Measurements from ENCODE around the gene ELMO1. TPM values are rescaled to one million over a fixed set of nuclear protein-coding genes. Genes with fewer than 3 reads are reported as not detected.

ELMO1 gene
- total and polyA plus RNA-seq, 4 donors, result 29.2 to 98.3 (median 86.8) TPM

- Histone ChIP-seq H3K4me3 (ENCODE audit: low read depth, low read length) (no peak overlapping the region), H3K27me3 (ENCODE audit: control insufficient read depth, insufficient read depth, low read length) (no peaks in the 10 kb centered on the region), H3K36me3 (ENCODE audit: control insufficient read depth, insufficient read depth, low read length) (no peaks in the 10 kb centered on the region), H3K4me1 (ENCODE audit: control insufficient read depth, insufficient read depth, low read length) (no peaks in the 10 kb centered on the region), H3K9me3 (ENCODE audit: control insufficient read depth, insufficient read depth, low read length) (peaks cover 2% of the 10 kb centered on the region), H3K27ac (ENCODE audit: low read depth, low read length) (no peak overlapping the region)
- 90% methylated on average over 2 of the region's 2 CpGs for WGBS (ENCODE audit: insufficient coverage)
- DNase-seq (ENCODE audit: low read depth in 4 of 6, low spot score in 6 of 6), result no peak
Observed at GRCh38 chr7:37173670-37174069, 275.0 kb downstream of the ELMO1 start.

DNA sequence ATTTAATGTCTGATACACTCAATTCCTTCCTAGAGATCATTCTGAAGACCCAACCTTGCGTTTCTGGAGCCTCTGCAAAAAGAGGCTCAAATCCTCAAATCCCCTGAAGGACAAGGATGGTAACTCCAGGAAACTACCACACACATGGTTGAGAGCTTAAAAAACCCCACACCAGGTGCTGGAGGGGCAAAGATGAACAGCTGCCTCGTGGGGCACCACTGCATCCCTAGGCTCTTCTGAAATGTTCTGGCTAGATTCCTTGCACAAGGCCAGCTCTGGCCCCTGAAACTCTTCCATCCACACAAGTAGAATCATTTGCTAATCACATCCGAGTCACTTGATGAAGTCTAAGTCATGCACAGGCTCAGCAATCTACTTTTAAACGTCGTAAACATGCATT, 286.6 kb downstream of the ELMO1 start:
- Histone ChIP-seq H3K4me1 (ENCODE audit: control insufficient read depth, insufficient read depth, low read length) (no peaks in the 10 kb centered on the region), H3K27me3 (ENCODE audit: control insufficient read depth, insufficient read depth, low read length) (no peaks in the 10 kb centered on the region), H3K9me3 (ENCODE audit: control insufficient read depth, insufficient read depth, low read length) (no peaks in the 10 kb centered on the region), H3K4me3 (ENCODE audit: low read depth, low read length) (no peak overlapping the region), H3K27ac (ENCODE audit: low read depth, low read length) (no peak overlapping the region), H3K36me3 (ENCODE audit: control insufficient read depth, insufficient read depth, low read length) (no peaks in the 10 kb centered on the region)
- WGBS (ENCODE audit: insufficient coverage), result 63% methylated on average over 3 of the region's 5 CpGs
- no peak for DNase-seq (ENCODE audit: low read depth in 4 of 6, low spot score in 6 of 6)

DNA sequence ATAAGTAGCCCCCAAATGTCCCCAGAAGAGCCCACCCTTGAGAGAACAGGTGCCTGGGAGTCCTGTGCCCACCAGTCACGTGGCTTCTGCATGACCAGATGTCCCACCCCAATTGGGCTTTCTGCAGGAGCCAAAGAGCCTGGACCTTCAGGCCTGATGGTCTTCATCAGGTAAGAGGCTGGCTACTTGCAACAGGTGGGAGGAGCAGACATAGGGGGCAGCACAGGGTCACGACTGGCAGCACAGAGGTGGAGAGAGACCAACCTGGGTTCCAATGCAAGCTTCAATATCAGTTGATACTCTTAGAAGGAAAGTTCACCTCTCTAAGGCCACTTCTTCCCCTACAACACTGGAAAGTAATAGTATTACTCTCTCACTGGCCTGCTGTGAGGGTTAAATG, 288.0 kb downstream of the ELMO1 start:
- no peak for DNase-seq (ENCODE audit: low read depth in 4 of 6, low spot score in 6 of 6)
- Histone ChIP-seq H3K9me3 (ENCODE audit: control insufficient read depth, insufficient read depth, low read length) (no peaks in the 10 kb centered on the region), H3K4me1 (ENCODE audit: control insufficient read depth, insufficient read depth, low read length) (no peaks in the 10 kb centered on the region), H3K27me3 (ENCODE audit: control insufficient read depth, insufficient read depth, low read length) (no peaks in the 10 kb centered on the region), H3K4me3 (ENCODE audit: low read depth, low read length) (no peak overlapping the region), H3K27ac (ENCODE audit: low read depth, low read length) (no peak overlapping the region), H3K36me3 (ENCODE audit: control insufficient read depth, insufficient read depth, low read length) (no peaks in the 10 kb centered on the region)
- 100% methylated on average over 1 of the region's 2 CpGs for WGBS (ENCODE audit: insufficient coverage)

GRCh38 chr7:37153376-37153775, 295.3 kb downstream of the ELMO1 start:
- no peak overlapping the region for H3K27ac ChIP-seq (ENCODE audit: low read depth, low read length)
- H3K9me3 ChIP-seq (ENCODE audit: control insufficient read depth, insufficient read depth, low read length), result no peaks in the 10 kb centered on the region
- WGBS (ENCODE audit: insufficient coverage), result 90% methylated on average over 4 of the region's 6 CpGs
- no peak for DNase-seq (ENCODE audit: low read depth in 4 of 6, low spot score in 6 of 6)
- no peak overlapping the region for H3K4me3 ChIP-seq (ENCODE audit: low read depth, low read length)
- H3K27me3 ChIP-seq (ENCODE audit: control insufficient read depth, insufficient read depth, low read length), result no peaks in the 10 kb centered on the region
- H3K4me1 ChIP-seq (ENCODE audit: control insufficient read depth, insufficient read depth, low read length), result no peaks in the 10 kb centered on the region
- H3K36me3 ChIP-seq (ENCODE audit: control insufficient read depth, insufficient read depth, low read length), result no peaks in the 10 kb centered on the region

- Histone ChIP-seq H3K36me3 (ENCODE audit: control insufficient read depth, insufficient read depth, low read length) (no peaks in the 10 kb centered on the region), H3K4me1 (ENCODE audit: control insufficient read depth, insufficient read depth, low read length) (no peaks in the 10 kb centered on the region), H3K4me3 (ENCODE audit: low read depth, low read length) (no peak overlapping the region), H3K27me3 (ENCODE audit: control insufficient read depth, insufficient read depth, low read length) (no peaks in the 10 kb centered on the region), H3K9me3 (ENCODE audit: control insufficient read depth, insufficient read depth, low read length) (no peaks in the 10 kb centered on the region), H3K27ac (ENCODE audit: low read depth, low read length) (no peak overlapping the region)
- 95% methylated on average over 4 of the region's 7 CpGs for WGBS (ENCODE audit: insufficient coverage)
- DNase-seq (ENCODE audit: low read depth in 4 of 6, low spot score in 6 of 6), result no peak
Observed at GRCh38 chr7:37151741-37152413, 296.8 kb downstream of the ELMO1 start.

DNA sequence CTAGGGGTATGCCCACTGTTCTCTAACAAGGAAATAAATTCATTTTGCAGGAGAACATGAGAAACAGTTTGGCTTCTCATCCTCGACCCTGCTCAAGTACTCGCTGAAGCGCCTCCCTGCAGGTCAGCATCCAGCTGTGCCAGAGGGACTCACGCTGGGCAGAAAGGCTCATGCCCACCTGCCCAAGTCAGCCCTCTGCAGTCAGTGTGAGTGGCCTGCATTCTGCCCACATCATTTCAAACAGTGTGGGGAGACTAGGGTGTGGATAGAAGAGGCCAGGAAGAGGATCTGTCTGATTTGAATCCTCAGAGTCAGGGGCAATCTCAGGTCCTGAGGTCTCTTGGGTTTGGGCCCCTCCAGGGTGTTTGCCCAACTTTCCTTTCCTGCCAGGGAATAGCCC, 297.8 kb downstream of the ELMO1 start:
- no peak for DNase-seq (ENCODE audit: low read depth in 4 of 6, low spot score in 6 of 6)
- WGBS (ENCODE audit: insufficient coverage), result 87% methylated on average over 4 of the region's 4 CpGs
- H3K27me3 ChIP-seq (ENCODE audit: control insufficient read depth, insufficient read depth, low read length), result no peaks in the 10 kb centered on the region
- no peaks in the 10 kb centered on the region for H3K4me1 ChIP-seq (ENCODE audit: control insufficient read depth, insufficient read depth, low read length)
- no peak overlapping the region for H3K4me3 ChIP-seq (ENCODE audit: low read depth, low read length)
- H3K27ac ChIP-seq (ENCODE audit: low read depth, low read length), result no peak overlapping the region
- H3K9me3 ChIP-seq (ENCODE audit: control insufficient read depth, insufficient read depth, low read length), result no peaks in the 10 kb centered on the region
- H3K36me3 ChIP-seq (ENCODE audit: control insufficient read depth, insufficient read depth, low read length), result no peaks in the 10 kb centered on the region

DNA sequence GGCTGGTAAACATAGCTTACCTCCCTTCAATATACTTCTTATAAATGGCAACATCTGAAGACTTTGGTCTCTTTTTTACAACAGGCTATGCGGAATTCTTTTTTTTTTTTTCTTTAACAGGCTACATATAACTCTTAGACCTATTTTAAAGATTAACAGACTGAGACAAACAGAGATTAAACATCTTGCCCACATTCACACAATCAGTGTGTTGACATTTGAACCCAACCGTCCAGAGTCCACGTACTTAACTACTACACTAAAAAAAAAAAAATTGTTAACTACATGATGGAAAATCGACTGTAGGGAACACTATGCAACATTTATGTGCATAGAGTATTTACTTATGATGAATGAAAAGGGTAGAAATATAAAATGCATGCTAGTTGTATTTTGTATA, 298.5 kb downstream of the ELMO1 start:
- no peak overlapping the region for H3K27ac ChIP-seq (ENCODE audit: low read depth, low read length)

DNA sequence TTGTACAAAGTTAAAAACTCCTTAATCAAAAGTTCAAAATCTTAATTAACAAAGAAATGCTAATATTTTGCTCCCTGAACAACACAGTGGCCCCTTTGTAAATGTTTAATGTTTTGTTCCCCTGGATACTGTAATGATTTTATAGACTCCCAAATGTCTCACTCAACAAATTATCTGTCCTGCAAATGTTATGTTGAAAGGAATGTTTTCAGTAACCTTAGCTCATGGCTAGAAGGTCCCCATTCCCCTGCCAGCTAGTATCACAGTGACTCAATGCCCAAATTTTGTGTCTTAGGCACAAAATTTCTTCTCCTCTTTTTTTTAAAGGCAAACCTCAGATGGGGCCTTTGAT, 298.9 kb downstream of the ELMO1 start:
- no peak for DNase-seq (ENCODE audit: low read depth in 4 of 6, low spot score in 6 of 6)
- Histone ChIP-seq H3K4me3 (ENCODE audit: low read depth, low read length) (no peak overlapping the region), H3K36me3 (ENCODE audit: control insufficient read depth, insufficient read depth, low read length) (no peaks in the 10 kb centered on the region), H3K27ac (ENCODE audit: low read depth, low read length) (no peak overlapping the region), H3K27me3 (ENCODE audit: control insufficient read depth, insufficient read depth, low read length) (no peaks in the 10 kb centered on the region), H3K9me3 (ENCODE audit: control insufficient read depth, insufficient read depth, low read length) (no peaks in the 10 kb centered on the region), H3K4me1 (ENCODE audit: control insufficient read depth, insufficient read depth, low read length) (no peaks in the 10 kb centered on the region)

More for the DNA sequence above, 298.5 kb downstream of the ELMO1 start:
- DNase-seq (ENCODE audit: low read depth in 4 of 6, low spot score in 6 of 6), result no peak
- Histone ChIP-seq H3K4me1 (ENCODE audit: control insufficient read depth, insufficient read depth, low read length) (no peaks in the 10 kb centered on the region), H3K27me3 (ENCODE audit: control insufficient read depth, insufficient read depth, low read length) (no peaks in the 10 kb centered on the region), H3K36me3 (ENCODE audit: control insufficient read depth, insufficient read depth, low read length) (no peaks in the 10 kb centered on the region), H3K4me3 (ENCODE audit: low read depth, low read length) (no peak overlapping the region), H3K9me3 (ENCODE audit: control insufficient read depth, insufficient read depth, low read length) (no peaks in the 10 kb centered on the region)
- no CpG with 5 or more reads among the region's 4 CpGs for WGBS (ENCODE audit: insufficient coverage)

DNA sequence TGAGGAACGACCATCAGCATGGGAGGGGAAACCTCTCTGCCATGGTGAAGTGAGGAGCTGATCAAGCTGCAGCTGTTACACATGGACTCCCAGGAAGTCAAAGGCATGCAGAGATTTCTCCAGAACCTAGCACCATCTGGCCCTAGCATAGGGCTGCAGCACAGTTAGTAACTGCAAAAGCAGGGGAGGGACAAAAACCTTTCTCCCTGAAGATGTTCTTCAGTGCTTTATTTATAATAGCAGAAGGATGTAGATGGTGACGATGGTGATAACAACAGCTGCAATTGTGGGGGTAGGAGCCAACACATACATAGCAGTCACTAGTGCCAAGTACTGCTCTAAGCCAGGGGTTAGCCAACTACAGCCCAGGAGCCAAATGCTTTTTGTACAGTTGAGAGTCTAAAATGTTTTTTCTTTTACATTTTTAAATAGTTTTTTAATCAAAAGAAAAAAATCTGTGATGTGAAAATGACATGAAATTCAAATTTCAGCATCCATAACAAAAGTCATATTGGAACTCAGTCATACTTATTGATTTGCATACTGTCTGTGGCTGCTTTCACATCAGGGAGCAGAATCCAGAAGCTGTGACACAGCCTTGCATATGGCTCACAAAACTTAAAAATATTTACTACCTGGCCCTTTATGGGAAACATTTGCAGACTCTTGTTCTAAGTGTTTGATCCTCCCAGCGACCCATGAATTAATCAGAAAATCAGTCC, 299.5 kb downstream of the ELMO1 start:
- Histone ChIP-seq H3K9me3 (ENCODE audit: control insufficient read depth, insufficient read depth, low read length) (no peaks in the 10 kb centered on the region), H3K36me3 (ENCODE audit: control insufficient read depth, insufficient read depth, low read length) (no peaks in the 10 kb centered on the region), H3K27me3 (ENCODE audit: control insufficient read depth, insufficient read depth, low read length) (no peaks in the 10 kb centered on the region), H3K4me3 (ENCODE audit: low read depth, low read length) (no peak overlapping the region), H3K4me1 (ENCODE audit: control insufficient read depth, insufficient read depth, low read length) (no peaks in the 10 kb centered on the region), H3K27ac (ENCODE audit: low read depth, low read length) (no peak overlapping the region)
- WGBS (ENCODE audit: insufficient coverage), result 50% methylated on average over 1 of the region's 3 CpGs
- DNase-seq (ENCODE audit: low read depth in 4 of 6, low spot score in 6 of 6), result peak in 2 of 6 donors; percentile 10 to 47

DNA sequence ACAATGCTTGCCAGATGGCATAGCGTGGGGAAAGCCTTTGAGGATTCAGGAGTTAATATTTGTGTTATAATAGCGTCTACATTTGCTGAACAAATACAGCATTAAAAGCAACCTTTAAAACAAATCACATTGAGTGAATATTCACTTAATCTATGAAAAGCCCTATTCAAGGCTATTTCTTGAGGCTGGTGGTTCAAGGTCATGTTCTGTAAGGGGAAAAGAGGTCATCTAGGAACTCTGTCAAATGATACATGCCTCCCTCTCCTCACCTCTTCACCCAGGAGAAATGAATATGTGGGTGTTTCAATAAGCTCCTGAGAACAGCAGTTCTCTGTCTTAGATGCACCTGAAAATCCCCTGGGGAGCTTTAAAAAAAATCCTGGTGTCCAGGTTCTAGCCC, 303.0 kb downstream of the ELMO1 start:
- H3K9me3 ChIP-seq (ENCODE audit: control insufficient read depth, insufficient read depth, low read length), result no peaks in the 10 kb centered on the region
- H3K27ac ChIP-seq (ENCODE audit: low read depth, low read length), result no peak overlapping the region
- no CpG with 5 or more reads among the region's 2 CpGs for WGBS (ENCODE audit: insufficient coverage)
- no peak for DNase-seq (ENCODE audit: low read depth in 4 of 6, low spot score in 6 of 6)
- H3K36me3 ChIP-seq (ENCODE audit: control insufficient read depth, insufficient read depth, low read length), result no peaks in the 10 kb centered on the region
- no peak overlapping the region for H3K4me3 ChIP-seq (ENCODE audit: low read depth, low read length)
- no peaks in the 10 kb centered on the region for H3K27me3 ChIP-seq (ENCODE audit: control insufficient read depth, insufficient read depth, low read length)
- H3K4me1 ChIP-seq (ENCODE audit: control insufficient read depth, insufficient read depth, low read length), result no peaks in the 10 kb centered on the region
